GM18951 (cell line): ENCODE results near the gene VEGFB.

ENCODE experiments used
- POLR2A ChIP-seq: IDR thresholded peaks from 4 replicates; pipeline ENCODE4 v1.6.1; 2011; ENCODE audit warnings: mild to moderate bottlenecking; ENCODE audit not compliant: insufficient read length, insufficient read depth; ENCODE audit errors: extremely low read depth
- in situ Hi-C: fragments of 300-500 bp; cut with MboI; formaldehyde crosslinking; loops from one replicate; pipeline ENCODE4 v1.12.0; 2022; ENCODE audit warnings: low sequenced_read_pairs, mixed read lengths, inconsistent platforms; ENCODE audit not compliant: unreplicated experiment

The VEGFB gene

DNA sequence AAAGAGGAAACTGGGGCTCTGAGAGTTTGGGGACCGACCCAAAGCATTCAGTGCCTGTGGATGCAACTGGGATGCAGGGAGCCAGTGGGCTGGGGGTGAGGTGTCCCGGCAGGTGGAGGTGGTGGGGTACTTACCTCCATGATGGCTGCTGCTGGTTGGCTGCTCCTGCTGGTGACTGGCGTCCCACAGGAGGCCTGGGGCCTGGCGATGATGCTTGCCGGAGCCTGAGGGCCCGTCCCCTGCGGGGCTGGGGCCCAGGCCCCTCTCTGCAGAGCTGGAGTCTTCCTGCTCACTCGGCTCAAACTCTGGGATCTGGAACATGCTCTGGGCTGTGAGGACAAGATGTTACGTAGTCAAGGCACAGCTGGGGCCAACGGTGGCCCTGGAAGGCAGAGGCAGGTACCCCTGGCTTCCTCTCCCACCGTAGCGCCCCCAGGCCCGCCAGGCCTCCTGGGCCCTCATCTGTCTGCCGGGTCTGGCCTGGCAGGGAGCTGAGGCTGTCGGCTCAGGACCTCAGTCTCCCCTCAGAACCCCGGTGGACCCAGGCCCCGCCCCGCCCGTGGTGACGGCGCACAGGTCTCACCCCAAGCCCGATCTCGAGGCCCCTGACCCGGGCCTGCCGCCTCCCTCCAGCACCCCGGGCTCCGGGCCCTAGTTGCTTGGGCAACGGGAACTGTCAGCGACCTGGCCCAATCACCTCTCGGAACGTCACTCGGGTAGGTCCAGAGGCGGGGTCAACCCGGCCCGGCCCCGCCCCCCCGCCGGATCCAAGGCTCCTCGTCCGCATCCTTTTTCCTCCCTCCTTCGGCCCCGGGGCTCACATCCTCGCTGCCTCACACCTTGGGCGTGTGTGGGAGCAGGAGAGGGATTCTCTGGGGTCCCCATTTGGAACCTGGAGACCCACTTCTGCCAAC is 49.9 kb downstream of the VEGFB start, which contains the start of gene BAD:
Gene BAD (minus strand): TSS at position 618 of the 914 bp plus-strand sequence. CDS start 297 bp downstream, at position 321.
- in situ Hi-C loops = no loop called here
- TF ChIP-seq POLR2A = peak; percentile 69

DNA sequence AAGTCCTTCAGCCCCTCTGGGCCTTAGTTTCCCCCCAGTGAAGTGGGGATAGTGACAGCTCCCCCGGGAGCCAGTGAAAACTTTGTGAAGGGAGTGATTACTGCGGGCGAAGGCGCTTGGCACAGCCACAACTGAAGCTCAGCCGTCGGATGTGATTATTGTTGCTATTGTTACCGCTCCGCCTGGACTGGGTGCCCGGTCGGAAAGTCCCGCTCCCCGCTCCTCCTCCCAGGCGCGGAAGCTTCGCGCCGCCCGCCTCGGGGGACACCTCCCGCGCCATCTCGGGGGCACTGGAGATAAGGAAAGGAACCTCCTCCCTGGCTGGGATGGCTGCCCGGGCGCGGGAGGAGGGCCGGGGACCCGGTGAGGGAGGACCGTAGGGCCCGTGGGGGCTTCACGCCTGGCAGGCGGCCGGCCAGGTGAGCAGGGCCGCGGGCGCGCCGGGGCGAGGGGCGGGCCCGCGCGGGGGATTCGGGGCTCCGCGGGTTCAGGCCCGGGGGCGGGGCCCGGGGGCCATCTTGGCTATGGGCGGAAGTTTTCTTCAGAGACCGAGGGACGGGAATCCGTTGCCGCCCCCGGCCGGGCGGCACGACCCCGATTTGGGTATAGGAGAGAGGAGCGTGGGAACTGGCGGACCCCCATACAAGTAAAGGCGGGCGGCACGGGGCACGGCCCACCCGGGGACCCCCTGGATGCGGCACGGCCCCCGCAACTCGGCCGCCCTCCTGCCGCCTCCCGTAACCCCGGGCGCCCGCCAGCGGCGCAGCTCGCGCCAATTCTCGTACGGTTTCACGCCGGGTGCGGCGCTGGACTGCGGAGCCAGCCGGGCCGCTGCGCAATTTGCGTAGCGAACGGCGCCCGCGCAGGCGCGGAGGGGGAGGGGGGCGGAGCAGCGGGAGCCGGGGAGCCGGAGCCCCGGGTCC is 50.8 kb downstream of the VEGFB start, which contains the start of gene GPR137:
Gene GPR137 (plus strand): TSS at position 887 of the 923 bp plus-strand sequence. CDS start 677 bp downstream, outside the sequence.
- in situ Hi-C loops = no loop called here
- TF ChIP-seq POLR2A = peak; percentile 55

- in situ Hi-C loops = no loop called here
- TF ChIP-seq POLR2A = no peak
Measured at GRCh38 chr11:64285885-64286800, 51.8 kb downstream of the VEGFB start.

DNA sequence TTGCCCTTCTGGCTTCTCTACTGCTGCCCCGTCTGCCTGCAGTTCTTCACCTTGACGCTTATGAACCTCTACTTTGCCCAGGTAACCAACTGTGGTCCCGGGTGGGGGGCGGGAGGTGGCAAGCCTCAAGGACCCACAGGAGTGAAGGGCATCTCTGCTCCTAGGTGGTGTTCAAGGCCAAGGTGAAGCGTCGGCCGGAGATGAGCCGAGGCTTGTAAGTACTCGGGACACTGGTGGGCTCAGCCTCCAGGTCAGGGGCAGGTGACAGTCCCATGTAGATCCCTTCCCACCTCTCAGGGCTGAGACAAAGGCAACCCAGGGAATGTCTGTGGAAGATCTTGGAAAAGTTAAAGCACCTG is 52.4 kb downstream of the VEGFB start:
- in situ Hi-C loops = no loop called here
- no peak for TF ChIP-seq POLR2A

- TF ChIP-seq POLR2A = no peak
- in situ Hi-C loops = no loop called here
Measured at GRCh38 chr11:64287676-64288352, 53.4 kb downstream of the VEGFB start.

DNA sequence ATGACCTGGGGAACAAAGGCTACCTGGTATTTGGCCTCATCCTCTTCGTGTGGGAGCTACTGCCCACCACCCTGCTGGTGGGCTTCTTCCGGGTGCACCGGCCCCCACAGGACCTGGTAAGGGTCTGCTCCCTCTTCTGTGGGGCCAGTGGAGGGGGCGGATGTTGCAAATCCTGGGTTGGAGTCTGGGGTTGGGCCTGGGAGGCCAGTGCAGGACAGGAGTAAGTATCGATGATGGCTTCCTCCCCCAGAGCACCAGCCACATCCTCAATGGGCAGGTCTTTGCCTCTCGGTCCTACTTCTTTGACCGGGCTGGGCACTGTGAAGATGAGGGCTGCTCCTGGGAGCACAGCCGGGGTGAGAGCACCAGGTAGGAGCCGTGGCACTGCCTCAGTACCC is 54.0 kb downstream of the VEGFB start:
- in situ Hi-C loops = no loop called here
- no peak for TF ChIP-seq POLR2A
